Ishikawa (cell line): ENCODE measurements around the gene KLHL26.

ENCODE experiments used
- CEBPB ChIP-seq: IDR thresholded peaks from 2 replicates; pipeline ENCODE4 v1.6.1; 2012
- CREB1 ChIP-seq: IDR thresholded peaks from 2 replicates; pipeline ENCODE4 v1.6.1; 2012; ENCODE audit warnings: low read depth
- EP300 ChIP-seq: IDR thresholded peaks from 2 replicates; pipeline ENCODE4 v1.6.1; 2012; ENCODE audit warnings: borderline replicate concordance
- NFIC ChIP-seq: IDR thresholded peaks from 2 replicates; pipeline ENCODE4 v1.6.1; 2012
- RAD21 ChIP-seq: IDR thresholded peaks from 2 replicates; pipeline ENCODE4 v1.6.1; 2012; ENCODE audit warnings: low read depth
- TAF1 ChIP-seq: IDR thresholded peaks from 2 replicates; pipeline ENCODE4 v1.6.1; 2012; ENCODE audit warnings: low read depth, mild to moderate bottlenecking
- TF ChIP-seq, protein P1 (sequence below): IDR thresholded peaks from 2 replicates; pipeline ENCODE4 v1.6.1; 2012
- TF ChIP-seq, protein P2 (sequence below): IDR thresholded peaks from 2 replicates; pipeline ENCODE4 v1.6.1; 2012; ENCODE audit warnings: low read depth, mild to moderate bottlenecking

DNA sequence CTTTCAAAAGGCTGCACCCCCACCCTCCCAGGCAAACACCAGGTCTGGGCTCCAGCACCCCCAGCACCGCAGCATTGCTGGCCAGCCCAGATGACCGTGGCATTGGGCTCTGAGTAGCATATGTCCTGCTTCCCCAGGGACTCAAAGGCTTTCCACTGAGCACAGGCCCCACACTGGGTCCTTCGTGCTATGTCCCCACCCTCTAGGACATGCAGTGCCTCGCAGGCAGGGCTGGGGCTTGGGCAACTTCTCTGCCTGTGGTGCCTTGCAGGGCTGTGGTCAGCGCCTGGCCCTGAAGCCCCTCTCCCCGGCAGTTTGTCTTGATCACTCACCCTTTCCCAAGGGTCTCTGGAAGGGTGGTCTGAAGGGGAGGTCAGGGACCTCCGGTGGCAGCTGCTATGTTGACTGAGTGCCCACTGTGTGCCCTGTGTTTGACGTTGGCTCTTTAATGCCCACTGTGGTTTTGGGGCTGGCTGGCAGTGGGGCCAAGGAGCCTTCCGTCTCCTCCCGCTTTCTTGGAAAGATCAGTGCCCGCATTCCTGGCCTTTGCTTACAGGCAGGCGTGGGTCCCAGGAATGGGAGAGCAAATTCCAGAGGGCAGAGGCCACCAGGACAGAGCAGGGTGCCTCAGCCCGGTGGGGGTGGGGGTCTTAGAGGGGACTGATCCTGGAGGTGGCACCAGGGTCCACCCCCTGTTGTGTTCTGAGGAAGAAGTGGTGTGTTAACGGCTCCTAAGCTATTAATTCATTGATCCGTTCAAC lies 26.3 kb downstream of the KLHL26 start:
- TF ChIP-seq CEBPB, result no peak
- TF ChIP-seq, protein P1, sequence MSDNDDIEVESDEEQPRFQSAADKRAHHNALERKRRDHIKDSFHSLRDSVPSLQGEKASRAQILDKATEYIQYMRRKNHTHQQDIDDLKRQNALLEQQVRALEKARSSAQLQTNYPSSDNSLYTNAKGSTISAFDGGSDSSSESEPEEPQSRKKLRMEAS, result no peak
- TF ChIP-seq EP300, result no peak
- no peak for TF ChIP-seq NFIC
- TF ChIP-seq RAD21, result no peak
- TF ChIP-seq CREB1, result no peak
- TF ChIP-seq, protein P2, sequence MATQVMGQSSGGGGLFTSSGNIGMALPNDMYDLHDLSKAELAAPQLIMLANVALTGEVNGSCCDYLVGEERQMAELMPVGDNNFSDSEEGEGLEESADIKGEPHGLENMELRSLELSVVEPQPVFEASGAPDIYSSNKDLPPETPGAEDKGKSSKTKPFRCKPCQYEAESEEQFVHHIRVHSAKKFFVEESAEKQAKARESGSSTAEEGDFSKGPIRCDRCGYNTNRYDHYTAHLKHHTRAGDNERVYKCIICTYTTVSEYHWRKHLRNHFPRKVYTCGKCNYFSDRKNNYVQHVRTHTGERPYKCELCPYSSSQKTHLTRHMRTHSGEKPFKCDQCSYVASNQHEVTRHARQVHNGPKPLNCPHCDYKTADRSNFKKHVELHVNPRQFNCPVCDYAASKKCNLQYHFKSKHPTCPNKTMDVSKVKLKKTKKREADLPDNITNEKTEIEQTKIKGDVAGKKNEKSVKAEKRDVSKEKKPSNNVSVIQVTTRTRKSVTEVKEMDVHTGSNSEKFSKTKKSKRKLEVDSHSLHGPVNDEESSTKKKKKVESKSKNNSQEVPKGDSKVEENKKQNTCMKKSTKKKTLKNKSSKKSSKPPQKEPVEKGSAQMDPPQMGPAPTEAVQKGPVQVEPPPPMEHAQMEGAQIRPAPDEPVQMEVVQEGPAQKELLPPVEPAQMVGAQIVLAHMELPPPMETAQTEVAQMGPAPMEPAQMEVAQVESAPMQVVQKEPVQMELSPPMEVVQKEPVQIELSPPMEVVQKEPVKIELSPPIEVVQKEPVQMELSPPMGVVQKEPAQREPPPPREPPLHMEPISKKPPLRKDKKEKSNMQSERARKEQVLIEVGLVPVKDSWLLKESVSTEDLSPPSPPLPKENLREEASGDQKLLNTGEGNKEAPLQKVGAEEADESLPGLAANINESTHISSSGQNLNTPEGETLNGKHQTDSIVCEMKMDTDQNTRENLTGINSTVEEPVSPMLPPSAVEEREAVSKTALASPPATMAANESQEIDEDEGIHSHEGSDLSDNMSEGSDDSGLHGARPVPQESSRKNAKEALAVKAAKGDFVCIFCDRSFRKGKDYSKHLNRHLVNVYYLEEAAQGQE, result no peak
- no peak for TF ChIP-seq TAF1
